Measurements from ENCODE around the gene EPS8L1.

EPS8L1 gene

GRCh38 chr19:55080968-55081769 is 5.5 kb downstream of the EPS8L1 start:
- DNase-seq, result peak; percentile 91

GRCh38 chr19:55081770-55082019 is 6.0 kb downstream of the EPS8L1 start:
- no peak for DNase-seq

GRCh38 chr19:55082020-55082851 is 6.6 kb downstream of the EPS8L1 start:
- DNase-seq, result peak; percentile 58 to 63

GRCh38 chr19:55083004-55083850 is 7.6 kb downstream of the EPS8L1 start:
- DNase-seq, result no peak

- DNase-seq, result no peak
Measured at GRCh38 chr19:55084416-55084815, 8.7 kb downstream of the EPS8L1 start.

GRCh38 chr19:55085923-55086715 is 10.4 kb downstream of the EPS8L1 start:
- no peak for DNase-seq

GRCh38 chr19:55086730-55087541 is 11.3 kb downstream of the EPS8L1 start:
- DNase-seq, result peak; percentile 68 to 76

- DNase-seq, result no peak
Measured at GRCh38 chr19:55087542-55087901, 11.9 kb downstream of the EPS8L1 start.

- no peak for DNase-seq
Measured at GRCh38 chr19:55088021-55088451, 12.4 kb downstream of the EPS8L1 start.

- DNase-seq, result peak; percentile 92
Measured at GRCh38 chr19:55088543-55089341, 13.1 kb downstream of the EPS8L1 start.

GRCh38 chr19:55089342-55089944 is 13.8 kb downstream of the EPS8L1 start:
- DNase-seq, result no peak

GRCh38 chr19:55090564-55090963 is 14.9 kb downstream of the EPS8L1 start:
- no peak for DNase-seq

- DNase-seq, result no peak
Measured at GRCh38 chr19:55091126-55091910, 15.6 kb downstream of the EPS8L1 start.

GRCh38 chr19:55091955-55092354 is 16.3 kb downstream of the EPS8L1 start:
- DNase-seq, result no peak

GRCh38 chr19:55092423-55093318 is 17.0 kb downstream of the EPS8L1 start:
- no peak for DNase-seq

GRCh38 chr19:55094456-55095259 is 19.0 kb downstream of the EPS8L1 start:
- DNase-seq, result no peak

- DNase-seq, result no peak
Measured at GRCh38 chr19:55095260-55096060, 19.8 kb downstream of the EPS8L1 start.
